Endothelial cell of umbilical vein (primary cell): ENCODE data around the gene UROC1. TPM values are rescaled to one million over a fixed set of nuclear protein-coding genes. Genes with fewer than 3 reads are reported as not detected.

Experiments used
- BruUV-seq: library from RNA; stranded (reverse); fragments of 400-500 nt; replicated peaks from 2 replicates; lab custom pipeline; 2021; lab: Mats Ljungman, UMichigan
- CTCF ChIA-PET: fragments of 300-600, 350-600 bp; sonication (Branson Sonifier 250); formaldehyde crosslinking; loops from one replicate; lab custom pipeline; 2021; ENCODE audit warnings: antibody characterized with exemption, inconsistent platforms; lab: Charles Lee
- POLR2A ChIA-PET: fragments of 300-600, 350-600 bp; sonication (Branson Sonifier 250); formaldehyde crosslinking; loops from one replicate; lab custom pipeline; 2021; ENCODE audit warnings: antibody characterized with exemption, inconsistent platforms; lab: Charles Lee
- DNase-seq: peaks from one replicate; pipeline ENCODE4 v3.0.0-alpha.2; 2011; ENCODE audit warnings: low read depth, low spot score
- FAIRE-seq: peaks from 2 replicates; lab custom pipeline; 2011; peaks lifted over from hg19 to GRCh38; lab: Jason Lieb, UNC
- H2AFZ ChIP-seq: 2 replicates; pipeline ENCODE4 v1.6.0; 2012; ENCODE audit warnings: low read depth, low read length, control low read depth, inconsistent platforms
- H3K27ac ChIP-seq: 2 replicates; pipeline ENCODE4 v1.5.1; 2011; ENCODE audit warnings: low read depth, mild to moderate bottlenecking, control low read depth, low read length, moderate library complexity; ENCODE audit not compliant: insufficient read depth
- H3K27me3 ChIP-seq, 2 experiments: 2 replicates each; pipeline versions ENCODE4 v1.6.0 to v1.6.1; 2011; ENCODE audit warnings: low read length in 2 of 2, mixed read lengths in 1 of 2; ENCODE audit not compliant: control insufficient read depth in 2 of 2, insufficient read depth in 2 of 2
- H3K36me3 ChIP-seq, 2 experiments: 2 replicates in 1 of 2; 3 replicates in 1 of 2; pipeline ENCODE4 v1.5.1; 2011; ENCODE audit warnings: low read length in 2 of 2, mild to moderate bottlenecking in 1 of 2, moderate library complexity in 1 of 2; ENCODE audit not compliant: control insufficient read depth in 2 of 2, insufficient read depth in 2 of 2; ENCODE audit errors: extremely low read depth in 1 of 2
- H3K4me1 ChIP-seq: 3 replicates; pipeline ENCODE4 v1.5.1; 2011; ENCODE audit warnings: mild to moderate bottlenecking, low read length; ENCODE audit not compliant: control insufficient read depth, insufficient read depth; ENCODE audit errors: extremely low read depth
- H3K4me2 ChIP-seq: 2 replicates; pipeline ENCODE4 v1.6.1; 2011; ENCODE audit warnings: low read length, control low read depth, mixed read lengths; ENCODE audit not compliant: insufficient read depth
- H3K4me3 ChIP-seq, 3 experiments: fragments of 200-600 bp in 1 of 3; sonication (generic), shearing (Covaris generic) in 1 of 3; replicated peaks in 1 of 3; 2 replicates each; pipeline ENCODE4 v1.5.1; 2011 to 2016; ENCODE audit warnings: control low read depth in 3 of 3, low read length in 3 of 3, mild to moderate bottlenecking in 2 of 3, inconsistent platforms in 1 of 3, low read depth in 1 of 3, moderate library complexity in 1 of 3; ENCODE audit not compliant: insufficient read depth in 1 of 3
- H3K79me2 ChIP-seq: 2 replicates; pipeline ENCODE4 v1.6.0; 2012; ENCODE audit warnings: low read length, inconsistent platforms; ENCODE audit not compliant: control insufficient read depth, insufficient read depth
- H3K9ac ChIP-seq: replicated peaks from 2 replicates; pipeline ENCODE3; 2011; ENCODE audit warnings: low read length, control low read depth; ENCODE audit not compliant: insufficient read depth; ENCODE audit errors: extremely low read depth
- H3K9me1 ChIP-seq: replicated peaks from 3 replicates; pipeline ENCODE4 v1.6.0; 2011; ENCODE audit warnings: mild to moderate bottlenecking, low read length; ENCODE audit not compliant: control insufficient read depth, insufficient read depth; ENCODE audit errors: extremely low read depth
- H3K9me3 ChIP-seq: replicated peaks from 2 replicates; pipeline ENCODE4 v1.5.1; 2012; ENCODE audit warnings: low read length, inconsistent platforms; ENCODE audit not compliant: control insufficient read depth, insufficient read depth
- H4K20me1 ChIP-seq: replicated peaks from 2 replicates; pipeline ENCODE3; 2011; ENCODE audit warnings: mild to moderate bottlenecking, low read length; ENCODE audit not compliant: control insufficient read depth, insufficient read depth; ENCODE audit errors: extremely low read depth
- EZH2 ChIP-seq: IDR thresholded peaks from 2 replicates; pipeline ENCODE4 v1.6.1; 2012; ENCODE audit warnings: borderline replicate concordance, low read depth, mild to moderate bottlenecking, moderate library complexity, low read length, inconsistent platforms; ENCODE audit not compliant: severe bottlenecking
- FOS ChIP-seq: IDR thresholded peaks from 2 replicates; pipeline ENCODE4 v1.6.1; 2011; ENCODE audit warnings: mild to moderate bottlenecking, low read length, moderate library complexity, borderline replicate concordance; ENCODE audit not compliant: insufficient read depth
- GATA2 ChIP-seq: IDR thresholded peaks from 2 replicates; pipeline ENCODE4 v1.7.0; 2011; ENCODE audit warnings: low read depth, mild to moderate bottlenecking, moderate library complexity, mixed read lengths, low read length; ENCODE audit not compliant: insufficient read length, insufficient read depth
- JUN ChIP-seq: IDR thresholded peaks from 2 replicates; pipeline ENCODE4 v1.6.1; 2011; ENCODE audit warnings: borderline replicate concordance, low read depth; ENCODE audit not compliant: insufficient read length, insufficient read depth
- MYC ChIP-seq: IDR thresholded peaks from one replicate; pipeline ENCODE4 v1.6.1; 2011; ENCODE audit warnings: mild to moderate bottlenecking, low read depth, low read length
- POLR2A ChIP-seq: IDR thresholded peaks from 2 replicates; pipeline ENCODE4 v1.6.1; 2012; ENCODE audit warnings: low read depth, mild to moderate bottlenecking, control low read depth, low read length
- POLR2AphosphoS5 ChIP-seq: IDR thresholded peaks from 2 replicates; pipeline ENCODE4 v1.6.1; 2012; ENCODE audit warnings: low read depth, mild to moderate bottlenecking, control low read depth, low read length, moderate library complexity; ENCODE audit not compliant: insufficient read depth
- dilution Hi-C: fragments of 300-500 bp; cut with MboI; formaldehyde crosslinking; loops from one replicate; pipeline ENCODE4 v1.15.0; 2019; ENCODE audit warnings: low sequenced_read_pairs; ENCODE audit not compliant: extremely low pct_ligation_motif_present
- intact Hi-C: fragments of 100-400 bp; cut with micrococcal nuclease; formaldehyde crosslinking; loops from one replicate; pipeline ENCODE4 v1.10.0; 2022
- polyA plus RNA-seq, 4 experiments: library from polyadenylated mRNA; depleted of rRNA in 3 of 4; stranded (reverse) in 3 of 4; unstranded in 1 of 4; fragments of >200 nt; gene quantifications; 2 replicates each; pipeline versions ENCODE4 v1.2.1 to v1.2.3, GENCODE V29; 2011 to 2012; ENCODE audit warnings: missing spikeins in 1 of 4
- total RNA-seq: library from RNA; stranded (reverse); gene quantifications from 2 replicates; pipeline ENCODE4 v1.2.3, GENCODE V29; 2021
- TF ChIP-seq, protein P1 (sequence below): IDR thresholded peaks from 2 replicates; pipeline ENCODE4 v1.6.1; 2011; ENCODE audit not compliant: insufficient read depth, insufficient read length
- TF ChIP-seq, protein P2 (sequence below), 2 donors: IDR thresholded peaks; 1 replicate in 1 of 2; 2 replicates in 1 of 2; pipeline ENCODE4 v1.5.1; 2011; ENCODE audit warnings: low read length in 2 of 2, mild to moderate bottlenecking in 2 of 2, moderate library complexity in 2 of 2, control low read depth in 1 of 2, inconsistent platforms in 1 of 2, low read depth in 1 of 2; ENCODE audit not compliant: insufficient read depth in 1 of 2; ENCODE audit errors: extremely low read depth in 1 of 2

UROC1 gene
- total and polyA plus RNA-seq, 2 donors (not counting 3 experiments of a cell fraction or from before 2014, with no cell fraction given), result not detected

DNA sequence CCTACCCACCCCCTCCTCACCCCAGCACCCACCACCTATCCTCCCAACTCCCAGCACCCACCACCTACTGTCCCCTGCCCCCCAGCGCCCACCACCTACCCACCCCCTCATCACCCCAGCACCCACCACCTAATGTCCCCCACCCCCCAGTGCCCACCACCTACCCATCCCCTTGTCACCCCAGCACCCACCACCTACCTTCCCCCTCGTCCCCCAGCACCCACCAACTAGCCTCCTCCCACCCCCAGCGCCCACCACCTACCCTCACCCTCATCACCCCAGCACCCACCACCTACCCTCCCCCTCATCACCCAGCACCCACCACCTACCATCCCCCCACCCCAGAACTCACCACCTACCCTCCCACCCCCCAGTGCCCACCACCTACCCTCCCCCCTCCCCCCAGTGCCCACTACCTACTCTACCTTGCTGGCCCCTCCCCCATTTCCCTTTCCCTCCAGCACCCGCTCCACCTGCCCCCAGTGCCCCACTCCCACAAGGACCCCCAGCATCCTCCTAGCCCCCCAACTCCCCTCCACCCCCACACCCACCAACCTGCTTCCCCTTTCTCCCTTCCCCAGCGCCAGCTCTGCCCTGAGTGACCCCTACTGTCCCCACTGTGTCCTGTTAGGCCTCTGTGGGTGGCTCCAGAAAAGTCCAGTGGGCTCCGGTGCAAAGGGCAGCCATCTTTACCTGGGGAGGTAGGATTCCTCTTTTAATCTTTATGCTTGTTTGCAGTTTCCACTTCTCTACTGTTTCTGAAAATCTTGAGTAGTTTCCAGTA lies 1.2 kb downstream of the UROC1 start:
- TF ChIP-seq POLR2AphosphoS5 (no peak), MYC (no peak), JUN (no peak), POLR2A (no peak), EZH2 (no peak), GATA2 (no peak), FOS (no peak)
- TF ChIP-seq, protein P1, sequence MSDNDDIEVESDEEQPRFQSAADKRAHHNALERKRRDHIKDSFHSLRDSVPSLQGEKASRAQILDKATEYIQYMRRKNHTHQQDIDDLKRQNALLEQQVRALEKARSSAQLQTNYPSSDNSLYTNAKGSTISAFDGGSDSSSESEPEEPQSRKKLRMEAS, result no peak
- TF ChIP-seq, protein P2, sequence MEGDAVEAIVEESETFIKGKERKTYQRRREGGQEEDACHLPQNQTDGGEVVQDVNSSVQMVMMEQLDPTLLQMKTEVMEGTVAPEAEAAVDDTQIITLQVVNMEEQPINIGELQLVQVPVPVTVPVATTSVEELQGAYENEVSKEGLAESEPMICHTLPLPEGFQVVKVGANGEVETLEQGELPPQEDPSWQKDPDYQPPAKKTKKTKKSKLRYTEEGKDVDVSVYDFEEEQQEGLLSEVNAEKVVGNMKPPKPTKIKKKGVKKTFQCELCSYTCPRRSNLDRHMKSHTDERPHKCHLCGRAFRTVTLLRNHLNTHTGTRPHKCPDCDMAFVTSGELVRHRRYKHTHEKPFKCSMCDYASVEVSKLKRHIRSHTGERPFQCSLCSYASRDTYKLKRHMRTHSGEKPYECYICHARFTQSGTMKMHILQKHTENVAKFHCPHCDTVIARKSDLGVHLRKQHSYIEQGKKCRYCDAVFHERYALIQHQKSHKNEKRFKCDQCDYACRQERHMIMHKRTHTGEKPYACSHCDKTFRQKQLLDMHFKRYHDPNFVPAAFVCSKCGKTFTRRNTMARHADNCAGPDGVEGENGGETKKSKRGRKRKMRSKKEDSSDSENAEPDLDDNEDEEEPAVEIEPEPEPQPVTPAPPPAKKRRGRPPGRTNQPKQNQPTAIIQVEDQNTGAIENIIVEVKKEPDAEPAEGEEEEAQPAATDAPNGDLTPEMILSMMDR (IDR thresholded peaks at IDR 0.05; ENCODE audit: extremely low read depth in 1 of 2, insufficient read depth in 1 of 2, low read depth in 1 of 2, low read length in 2 of 2), result no peak
- intact Hi-C loops, result no loop called here
- FAIRE-seq (no peak), DNase-seq (no peak)
- CTCF ChIA-PET, result no interaction called here
- H3K79me2 ChIP-seq, result no peaks in the 10 kb centered on the region
- no peaks in the 10 kb centered on the region for H3K4me1 ChIP-seq
- H3K4me2 ChIP-seq, result no peak overlapping the region
- H3K27me3 ChIP-seq, result no peaks in the 10 kb centered on the region
- POLR2A ChIA-PET, result no interaction called here
- H3K4me3 ChIP-seq, result no peak overlapping the region
- H3K36me3 ChIP-seq, result no peaks in the 10 kb centered on the region
- no peaks in the 10 kb centered on the region for H3K9me3 ChIP-seq
- no peaks in the 10 kb centered on the region for H4K20me1 ChIP-seq
- H2AFZ ChIP-seq, result no peak overlapping the region
- BruUV-seq, result no TSS peak
- H3K9ac ChIP-seq, result no peak overlapping the region
- dilution Hi-C loops, result no loop called here
- H3K9me1 ChIP-seq, result no peaks in the 10 kb centered on the region
- no peak overlapping the region for H3K27ac ChIP-seq
